MCF 10A (cell line): ENCODE results near the gene CCSER2. TPM values are rescaled to one million over a fixed set of nuclear protein-coding genes. Genes with fewer than 3 reads are reported as not detected.

Experiments used
- BruUV-seq: library from RNA; stranded (reverse); fragments of 400-500 nt; replicated peaks from 2 replicates; lab custom pipeline; 2021; lab: Mats Ljungman, UMichigan
- CTCF ChIA-PET: fragments of 300-600 bp; sonication (Branson Sonifier 250); formaldehyde crosslinking; extraction: SDS; loops from one replicate; lab custom pipeline; 2021; ENCODE audit warnings: antibody characterized with exemption, inconsistent platforms; lab: Yijun Ruan, JAX
- POLR2A ChIA-PET: fragments of 300-600, 350-650 bp; sonication (Branson Sonifier 250); formaldehyde crosslinking; extraction: SDS; loops from one replicate; lab custom pipeline; 2020; ENCODE audit warnings: antibody characterized with exemption, inconsistent platforms; lab: Yijun Ruan, JAX
- DNase-seq: peaks from one replicate; pipeline ENCODE4 v3.0.0-alpha.2; 2018; ENCODE audit not compliant: unreplicated experiment
- H3K27ac Mint-ChIP-seq: one replicate; pipeline ENCODE4 v1.8.0; 2022; ENCODE audit warnings: mild to moderate bottlenecking, low read depth, mixed read lengths; ENCODE audit not compliant: unreplicated experiment
- H3K27me3 Mint-ChIP-seq: one replicate; pipeline ENCODE4 v1.8.0; 2022; ENCODE audit warnings: mixed read lengths; ENCODE audit not compliant: insufficient read depth, unreplicated experiment
- H3K36me3 Mint-ChIP-seq: one replicate; pipeline ENCODE4 v1.8.0; 2022; ENCODE audit warnings: mild to moderate bottlenecking, moderate library complexity, mixed read lengths; ENCODE audit not compliant: insufficient read depth, unreplicated experiment
- H3K4me1 Mint-ChIP-seq: one replicate; pipeline ENCODE4 v1.8.0; 2022; ENCODE audit warnings: mixed read lengths; ENCODE audit not compliant: insufficient read depth, unreplicated experiment
- H3K4me3 Mint-ChIP-seq: one replicate; pipeline ENCODE4 v1.8.0; 2022; ENCODE audit warnings: mild to moderate bottlenecking, moderate library complexity, mixed read lengths; ENCODE audit not compliant: unreplicated experiment
- H3K9me3 Mint-ChIP-seq: one replicate; pipeline ENCODE4 v1.8.0; 2022; ENCODE audit warnings: mixed read lengths; ENCODE audit not compliant: unreplicated experiment
- CTCF ChIP-seq: fragments of 200-600 bp; IDR thresholded peaks from one replicate; pipeline ENCODE4 v1.8.0; 2022; ENCODE audit warnings: antibody characterized with exemption, mild to moderate bottlenecking; ENCODE audit not compliant: unreplicated experiment
- intact Hi-C: fragments of 100-400 bp; cut with micrococcal nuclease; formaldehyde crosslinking; loops from 2 replicates; pipeline ENCODE4 v1.14.1; 2022
- total RNA-seq: library from RNA; stranded (reverse); gene quantifications from 2 replicates; pipeline ENCODE4 v1.2.3, GENCODE V29; 2022

Gene CCSER2
- total RNA-seq, 1 experiment from 2014 or later, result 70.0 TPM

DNA sequence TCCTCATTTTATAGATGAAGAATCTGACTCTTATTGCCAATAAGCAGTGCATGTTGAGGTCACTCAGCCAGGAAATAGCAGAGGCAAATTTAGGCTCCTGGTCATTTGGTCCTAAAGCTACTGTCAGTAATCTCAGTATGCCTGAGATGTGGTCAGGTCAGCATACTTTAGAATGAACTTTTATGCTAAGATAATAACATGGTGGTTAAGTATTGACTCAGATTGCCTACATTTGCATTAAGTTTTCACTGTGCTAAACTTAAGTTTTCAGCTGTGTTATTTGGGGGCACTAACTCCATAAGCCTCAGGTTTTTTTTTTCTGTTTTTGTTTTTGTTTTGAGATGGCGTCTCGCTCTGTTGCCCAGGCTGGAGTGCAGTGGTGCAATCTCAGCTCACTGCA lies 35.9 kb upstream of the CCSER2 start:
- ChIA-PET POLR2A (interaction anchor here (0.7 kb wide), 1 partner anchor 23 kb away, joined by 4 read pairs; no protein-coding TSS in a partner anchor), CTCF (interaction anchor here (0.5 to 1.0 kb wide), 4 partner anchors 28 to 172 kb away, joined by 3 to 4 read pairs (median 3); no protein-coding TSS in a partner anchor)
- no peaks in the 10 kb centered on the region for H3K9me3 Mint-ChIP-seq
- peaks cover 33% of the 10 kb centered on the region for H3K27me3 Mint-ChIP-seq
- no peak overlapping the region for H3K4me3 Mint-ChIP-seq
- intact Hi-C loops, result no loop called here
- TF ChIP-seq CTCF, result no peak
- BruUV-seq, result no TSS peak
- no peaks in the 10 kb centered on the region for H3K36me3 Mint-ChIP-seq
- no peaks in the 10 kb centered on the region for H3K4me1 Mint-ChIP-seq
- DNase-seq, result no peak
- H3K27ac Mint-ChIP-seq, result no peak overlapping the region

DNA sequence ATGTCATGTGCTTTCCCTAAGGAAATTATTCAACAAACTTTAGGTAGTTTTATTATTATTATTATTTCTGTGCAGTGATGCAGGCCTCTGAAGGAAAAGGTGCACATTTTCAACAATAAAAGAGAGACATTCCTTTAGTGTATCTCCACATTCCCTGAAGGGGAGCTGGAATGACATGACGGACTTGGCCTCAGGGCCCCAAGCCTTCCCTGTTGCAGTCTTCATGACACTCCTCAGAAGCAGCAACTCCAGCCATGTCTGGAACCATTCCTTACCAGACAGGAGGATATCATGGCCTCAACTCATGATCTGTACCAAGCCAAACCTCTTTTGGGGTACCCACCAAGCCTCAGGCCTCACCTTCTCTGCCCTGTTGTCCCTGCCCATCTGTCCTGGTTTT lies 35.2 kb upstream of the CCSER2 start:
- BruUV-seq, result no TSS peak
- no peaks in the 10 kb centered on the region for H3K9me3 Mint-ChIP-seq

DNA sequence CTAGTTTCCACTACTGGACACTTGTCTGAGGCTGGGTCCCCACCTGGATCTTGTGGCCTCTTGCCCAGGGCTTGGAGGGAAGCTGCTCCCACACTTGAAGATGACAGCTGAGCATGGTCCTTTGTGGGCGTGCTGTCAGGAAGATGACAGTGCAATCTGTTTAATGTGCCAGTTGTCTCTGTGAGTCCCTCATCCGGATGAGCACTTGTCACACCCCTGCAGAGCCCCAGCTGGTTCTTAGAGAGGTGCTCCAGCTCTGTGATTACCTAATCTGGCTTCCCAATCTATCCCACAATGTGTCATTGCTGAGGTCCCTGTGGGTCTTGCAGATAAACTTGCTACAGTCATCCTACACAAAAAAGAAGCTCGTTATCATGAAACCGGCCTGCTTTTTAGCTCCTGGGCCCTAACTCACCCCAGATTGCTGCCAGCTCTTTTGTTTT lies 34.8 kb upstream of the CCSER2 start:
- Mint-ChIP-seq H3K27me3 (peaks cover 33% of the 10 kb centered on the region), H3K36me3 (no peaks in the 10 kb centered on the region), H3K9me3 (no peaks in the 10 kb centered on the region), H3K4me3 (no peak overlapping the region), H3K27ac (no peak overlapping the region), H3K4me1 (no peaks in the 10 kb centered on the region)
- CTCF ChIA-PET, result no interaction called here
- POLR2A ChIA-PET, result interaction anchor here (0.6 kb wide), 1 partner anchor 22 kb away, joined by 3 read pairs; no protein-coding TSS in a partner anchor
- DNase-seq, result no peak
- intact Hi-C loops, result no loop called here
- no peak for TF ChIP-seq CTCF
- no TSS peak for BruUV-seq

More for the DNA sequence above, 35.2 kb upstream of the CCSER2 start:
- no peak for TF ChIP-seq CTCF
- Mint-ChIP-seq H3K27me3 (peaks cover 33% of the 10 kb centered on the region), H3K4me1 (no peaks in the 10 kb centered on the region), H3K36me3 (no peaks in the 10 kb centered on the region), H3K4me3 (no peak overlapping the region), H3K27ac (no peak overlapping the region)
- no peak for DNase-seq
- ChIA-PET CTCF (interaction anchor here (0.7 to 1.0 kb wide), 2 partner anchors 28 to 172 kb away, joined by 3 to 4 read pairs; no protein-coding TSS in a partner anchor), POLR2A (interaction anchor here (0.6 to 0.7 kb wide), 2 partner anchors 22 kb away, joined by 3 to 4 read pairs; no protein-coding TSS in a partner anchor)
- intact Hi-C loops, result no loop called here

GRCh38 chr10:84294766-84295447 lies 33.5 kb upstream of the CCSER2 start:
- Mint-ChIP-seq H3K4me1 (no peaks in the 10 kb centered on the region), H3K9me3 (no peaks in the 10 kb centered on the region), H3K27me3 (peaks cover 33% of the 10 kb centered on the region), H3K36me3 (no peaks in the 10 kb centered on the region), H3K27ac (no peak overlapping the region), H3K4me3 (no peak overlapping the region)
- TF ChIP-seq CTCF, result no peak
- DNase-seq, result no peak
- intact Hi-C loops, result no loop called here
- ChIA-PET CTCF (no interaction called here), POLR2A (no interaction called here)
- BruUV-seq, result no TSS peak
